Hepatocyte (in vitro differentiated cells): ENCODE data around the gene RABL6.

Source experiments
- EZH2 ChIP-seq: fragments of 200-600 bp; sonication (generic); IDR thresholded peaks from 2 replicates; pipeline ENCODE4 v1.6.1; 2016; ENCODE audit warnings: antibody characterized with exemption, mild to moderate bottlenecking, borderline replicate concordance
- EZH2phosphoT487 ChIP-seq: fragments of 200-600 bp; sonication (generic); IDR thresholded peaks from one replicate; pipeline ENCODE4 v1.6.1; 2018; ENCODE audit warnings: antibody characterized with exemption, mild to moderate bottlenecking, low read depth, moderate library complexity; ENCODE audit not compliant: unreplicated experiment, severe bottlenecking
- TF ChIP-seq, protein P1 (sequence below): fragments of 200-600 bp; sonication (generic); IDR thresholded peaks from 2 replicates; pipeline ENCODE4 v1.5.1; 2016; ENCODE audit warnings: antibody characterized with exemption, mild to moderate bottlenecking; ENCODE audit not compliant: poor library complexity

DNA sequence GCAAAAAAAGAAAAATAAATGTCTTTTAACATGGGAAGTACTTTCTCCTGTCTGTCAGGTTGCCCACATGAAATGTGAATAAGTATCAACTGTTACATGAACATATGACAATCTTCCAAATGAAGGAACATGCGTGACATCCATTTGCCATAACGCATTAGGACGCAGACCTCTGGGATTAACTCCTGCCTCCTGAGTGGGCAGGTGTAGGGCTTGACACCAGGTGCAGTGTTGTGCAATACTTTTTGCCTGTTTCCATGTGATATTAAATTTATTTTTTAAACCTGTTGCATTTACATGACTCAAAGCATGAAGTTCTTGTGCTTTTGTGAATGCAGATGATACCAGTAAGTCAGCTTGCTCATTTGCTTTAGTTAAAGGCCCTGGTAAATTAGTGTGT lies 25.3 kb upstream of the RABL6 start:
- TF ChIP-seq, protein P1, sequence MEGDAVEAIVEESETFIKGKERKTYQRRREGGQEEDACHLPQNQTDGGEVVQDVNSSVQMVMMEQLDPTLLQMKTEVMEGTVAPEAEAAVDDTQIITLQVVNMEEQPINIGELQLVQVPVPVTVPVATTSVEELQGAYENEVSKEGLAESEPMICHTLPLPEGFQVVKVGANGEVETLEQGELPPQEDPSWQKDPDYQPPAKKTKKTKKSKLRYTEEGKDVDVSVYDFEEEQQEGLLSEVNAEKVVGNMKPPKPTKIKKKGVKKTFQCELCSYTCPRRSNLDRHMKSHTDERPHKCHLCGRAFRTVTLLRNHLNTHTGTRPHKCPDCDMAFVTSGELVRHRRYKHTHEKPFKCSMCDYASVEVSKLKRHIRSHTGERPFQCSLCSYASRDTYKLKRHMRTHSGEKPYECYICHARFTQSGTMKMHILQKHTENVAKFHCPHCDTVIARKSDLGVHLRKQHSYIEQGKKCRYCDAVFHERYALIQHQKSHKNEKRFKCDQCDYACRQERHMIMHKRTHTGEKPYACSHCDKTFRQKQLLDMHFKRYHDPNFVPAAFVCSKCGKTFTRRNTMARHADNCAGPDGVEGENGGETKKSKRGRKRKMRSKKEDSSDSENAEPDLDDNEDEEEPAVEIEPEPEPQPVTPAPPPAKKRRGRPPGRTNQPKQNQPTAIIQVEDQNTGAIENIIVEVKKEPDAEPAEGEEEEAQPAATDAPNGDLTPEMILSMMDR = no peak
- TF ChIP-seq EZH2phosphoT487 = no peak
- no peak for TF ChIP-seq EZH2
